PC-3 (cell line): ENCODE data around the gene SLC39A11. TPM values are rescaled to one million over a fixed set of nuclear protein-coding genes. Genes with fewer than 3 reads are reported as not detected.

ENCODE experiments used
- ATAC-seq: fragments of 200-7000 bp; cut with Tn5 transposase; 2 replicates; pipeline ENCODE4 v1.9.1; 2020; ENCODE audit warnings: mild to moderate bottlenecking, moderate library complexity
- BruUV-seq: library from RNA; stranded (reverse); fragments of 400-500 nt; replicated peaks from 2 replicates; lab custom pipeline; 2021; lab: Mats Ljungman, UMichigan
- CTCF ChIA-PET: fragments of 300-600 bp; sonication (Branson Sonifier 250); formaldehyde crosslinking; loops from one replicate; lab custom pipeline; 2022; ENCODE audit warnings: antibody characterized with exemption; lab: Charles Lee
- POLR2A ChIA-PET: fragments of 300-600 bp; sonication (Branson Sonifier 250); formaldehyde crosslinking; loops from one replicate; lab custom pipeline; 2022; ENCODE audit warnings: antibody characterized with exemption; ENCODE audit not compliant: unreplicated experiment; lab: Charles Lee
- DNase-seq: peaks from one replicate; pipeline ENCODE4 v3.0.0-alpha.2; 2015
- H2AFZ ChIP-seq: fragments of 300-600 bp; sonication (generic); 2 replicates; pipeline ENCODE4 v1.6.0; 2016; ENCODE audit warnings: antibody characterized with exemption, low read length
- H3F3A ChIP-seq: fragments of 300-600 bp; sonication (generic); one replicate; pipeline ENCODE4 v1.6.0; 2017; ENCODE audit warnings: antibody characterized with exemption, low read length, control low read depth, mild to moderate bottlenecking; ENCODE audit not compliant: unreplicated experiment
- H3K27ac ChIP-seq: fragments of 300-600 bp; sonication (generic); 2 replicates; pipeline ENCODE4 v1.5.1; 2016; ENCODE audit warnings: mild to moderate bottlenecking, low read length
- H3K27me3 ChIP-seq: fragments of 300-600 bp; sonication (generic); 2 replicates; pipeline ENCODE4 v1.6.1; 2016; ENCODE audit warnings: low read length, mixed read lengths
- H3K36me3 ChIP-seq: fragments of 300-600 bp; sonication (generic); 2 replicates; pipeline ENCODE4 v1.6.1; 2016; ENCODE audit warnings: low read depth, mixed run types, low read length, mixed read lengths
- H3K4me1 ChIP-seq: fragments of 300-600 bp; sonication (generic); 2 replicates; pipeline ENCODE4 v1.5.1; 2016; ENCODE audit warnings: low read length; ENCODE audit not compliant: insufficient read depth
- H3K4me2 ChIP-seq: fragments of 300-600 bp; sonication (generic); 2 replicates; pipeline ENCODE4 v1.6.0; 2016; ENCODE audit warnings: low read length
- H3K4me3 ChIP-seq: fragments of 300-600 bp; sonication (generic); 2 replicates; pipeline ENCODE4 v1.5.1; 2016; ENCODE audit warnings: mild to moderate bottlenecking, low read length, mixed read lengths
- H3K79me2 ChIP-seq: fragments of 300-600 bp; sonication (generic); 2 replicates; pipeline ENCODE4 v1.6.1; 2017; ENCODE audit warnings: low read length, mixed read lengths
- H3K9ac ChIP-seq: fragments of 300-600 bp; sonication (generic); 2 replicates; pipeline ENCODE4 v1.6.0; 2016; ENCODE audit warnings: mild to moderate bottlenecking, low read length
- H3K9me2 ChIP-seq: fragments of 300-600 bp; sonication (generic); replicated peaks from 2 replicates; pipeline ENCODE4 v1.6.1; 2016; ENCODE audit warnings: mixed run types, low read length, mixed read lengths
- H3K9me3 ChIP-seq: fragments of 300-600 bp; sonication (generic); 2 replicates; pipeline ENCODE4 v1.6.1; 2016; ENCODE audit warnings: low read length, mixed read lengths
- H4K20me1 ChIP-seq: fragments of 300-600 bp; sonication (generic); 2 replicates; pipeline ENCODE4 v1.6.1; 2016; ENCODE audit warnings: low read length, mixed read lengths
- CTCF ChIP-seq: fragments of 300-600 bp; sonication (generic); conservative IDR thresholded peaks from 2 replicates; pipeline ENCODE4 v1.5.1; 2017; ENCODE audit warnings: antibody characterized with exemption, low read depth, mild to moderate bottlenecking, low read length
- EZH2 ChIP-seq: fragments of 300-600 bp; sonication (generic); IDR thresholded peaks from one replicate; pipeline ENCODE4 v1.6.1; 2017; ENCODE audit warnings: antibody characterized with exemption, mild to moderate bottlenecking, low read length; ENCODE audit not compliant: unreplicated experiment
- EZH2phosphoT487 ChIP-seq: fragments of 300-600 bp; sonication (generic); IDR thresholded peaks from 2 replicates; pipeline ENCODE4 v1.6.1; 2018; ENCODE audit warnings: mild to moderate bottlenecking, antibody characterized with exemption, low read length, borderline replicate concordance
- intact Hi-C: fragments of 100-400 bp; cut with micrococcal nuclease; formaldehyde crosslinking; loops from 2 replicates; pipeline ENCODE4 v1.9.0; 2023
- total RNA-seq: library from RNA; depleted of rRNA; stranded (reverse); fragments of >200 nt; gene quantifications from 2 replicates; pipeline ENCODE4 v1.2.3, GENCODE V29; 2014

Gene SLC39A11
- total RNA-seq, 1 experiment from 2014 or later = 37.7 TPM

DNA sequence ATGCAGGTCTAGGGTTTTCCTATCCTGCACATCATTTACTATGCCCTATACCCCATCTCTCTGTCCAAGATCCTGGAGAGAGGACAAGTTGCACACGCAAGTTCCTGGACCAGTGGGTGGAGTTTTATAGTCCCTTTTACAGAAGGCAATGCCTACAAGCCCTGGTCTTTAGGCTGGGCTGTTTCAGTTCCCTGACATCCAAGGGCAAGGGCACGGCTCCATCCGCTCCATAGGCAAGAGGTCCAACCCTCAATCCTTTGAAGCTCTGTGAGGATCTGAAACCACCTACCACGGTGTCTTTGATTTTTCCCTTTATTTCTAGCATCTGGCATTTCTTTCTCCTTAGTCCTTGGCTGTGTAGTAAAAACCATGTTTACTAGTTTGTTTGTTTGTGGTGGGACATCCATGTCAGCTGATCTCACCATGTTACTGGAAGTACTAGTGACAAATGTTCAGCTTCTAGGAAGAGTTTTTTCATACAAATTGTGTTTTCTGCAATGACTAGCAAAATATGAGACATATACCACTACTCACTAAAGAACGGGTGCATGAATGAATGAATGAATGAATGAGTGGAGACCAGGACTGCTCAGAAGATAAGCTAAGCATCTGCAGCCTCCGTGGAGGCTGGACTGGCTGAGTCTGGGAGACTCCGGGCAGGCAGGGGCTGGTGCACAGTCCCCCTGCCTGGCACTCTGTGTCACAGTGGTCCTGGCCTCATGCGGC lies 359.4 kb downstream of the SLC39A11 start:
- no peaks in the 10 kb centered on the region for H3K27me3 ChIP-seq
- H2AFZ ChIP-seq = no peak overlapping the region
- no peaks in the 10 kb centered on the region for H3K9me2 ChIP-seq
- no peaks in the 10 kb centered on the region for H3K9me3 ChIP-seq
- H3F3A ChIP-seq = no peaks in the 10 kb centered on the region
- ChIA-PET POLR2A (no interaction called here), CTCF (no interaction called here)
- H3K9ac ChIP-seq = no peak overlapping the region
- H3K4me1 ChIP-seq = no peaks in the 10 kb centered on the region
- no peaks in the 10 kb centered on the region for H4K20me1 ChIP-seq
- H3K4me3 ChIP-seq = no peak overlapping the region
- no peak overlapping the region for H3K27ac ChIP-seq
- no TSS peak for BruUV-seq
- H3K4me2 ChIP-seq = no peak overlapping the region
- no peak for TF ChIP-seq EZH2phosphoT487
- TF ChIP-seq CTCF = no peak
- TF ChIP-seq EZH2 = no peak
- ATAC-seq (no peak), DNase-seq (no peak)
- no peaks in the 10 kb centered on the region for H3K36me3 ChIP-seq
- H3K79me2 ChIP-seq = no peaks in the 10 kb centered on the region
- intact Hi-C loops = no loop called here

DNA sequence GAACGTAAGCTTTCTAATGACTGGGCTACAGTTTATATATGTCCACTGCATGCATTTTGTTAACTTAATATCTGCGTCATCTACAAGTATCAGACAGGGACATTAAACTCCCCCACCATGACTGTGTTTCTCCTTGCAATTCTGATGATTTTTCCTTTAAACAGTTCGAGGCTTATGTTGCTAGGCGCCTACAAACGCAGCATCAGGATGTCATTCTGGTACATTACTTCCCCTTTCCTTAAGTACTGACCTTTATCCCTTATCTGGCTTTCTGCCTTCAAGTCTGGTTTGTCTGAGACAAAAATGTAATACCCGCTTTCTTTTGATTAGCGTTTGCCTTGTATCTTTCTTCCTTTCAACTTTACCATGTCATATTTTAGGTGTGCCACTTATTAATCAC lies 362.4 kb downstream of the SLC39A11 start:
- ATAC-seq = no peak
- no peak overlapping the region for H3K4me2 ChIP-seq
- H3K27ac ChIP-seq = no peak overlapping the region
- no peak overlapping the region for H3K9ac ChIP-seq
- H3F3A ChIP-seq = no peaks in the 10 kb centered on the region
- no peak overlapping the region for H2AFZ ChIP-seq
- H3K79me2 ChIP-seq = no peaks in the 10 kb centered on the region
- TF ChIP-seq CTCF (no peak), EZH2 (no peak), EZH2phosphoT487 (no peak)
- no peaks in the 10 kb centered on the region for H3K27me3 ChIP-seq
- DNase-seq = no peak
- intact Hi-C loops = no loop called here
- ChIA-PET POLR2A (no interaction called here), CTCF (no interaction called here)
- H4K20me1 ChIP-seq = no peaks in the 10 kb centered on the region
- H3K36me3 ChIP-seq = no peaks in the 10 kb centered on the region
- no peaks in the 10 kb centered on the region for H3K9me2 ChIP-seq
- no peak overlapping the region for H3K4me3 ChIP-seq
- no TSS peak for BruUV-seq
- H3K4me1 ChIP-seq = peaks cover 24% of the 10 kb centered on the region
- H3K9me3 ChIP-seq = no peaks in the 10 kb centered on the region

GRCh38 chr17:72726936-72727335 lies 365.6 kb downstream of the SLC39A11 start:
- H3K4me1 ChIP-seq = peaks cover 42% of the 10 kb centered on the region
- H3K4me3 ChIP-seq = no peak overlapping the region
- DNase-seq (peak; percentile 69), ATAC-seq (peak; percentile 53)
- TF ChIP-seq CTCF (0 out of 2 replicates have a peak, but pooled peaks have one; percentile 21), EZH2 (no peak)
- CTCF ChIA-PET = interaction anchor here (0.6 to 5.3 kb wide), 15 partner anchors 9 to 1327 kb away, joined by 3 to 131 read pairs (median 5); partner anchors contain the start of gene COG1
- no peaks in the 10 kb centered on the region for H3F3A ChIP-seq
- no peaks in the 10 kb centered on the region for H3K27me3 ChIP-seq
- peak overlapping the region; percentile 4; the same call in 1 of the 2 replicates for H2AFZ ChIP-seq
- no peaks in the 10 kb centered on the region for H3K79me2 ChIP-seq
- peak overlapping the region; percentile 6; the same call in 1 of the 2 replicates for H3K9ac ChIP-seq
- no peaks in the 10 kb centered on the region for H3K9me2 ChIP-seq
- H3K36me3 ChIP-seq = no peaks in the 10 kb centered on the region
- no peaks in the 10 kb centered on the region for H3K9me3 ChIP-seq
- H3K27ac ChIP-seq = peak overlapping the region; percentile 35
- H3K4me2 ChIP-seq = peak overlapping the region; percentile 8
- POLR2A ChIA-PET = interaction anchor here (1.1 kb wide), 1 partner anchor 11 kb away, joined by 25 read pairs; no protein-coding TSS in a partner anchor
- no peaks in the 10 kb centered on the region for H4K20me1 ChIP-seq
- no TSS peak for BruUV-seq
- intact Hi-C loops = loop anchor here (1.0 to 5.0 kb wide), 5 partner anchors 260 to 645 kb away; no protein-coding TSS in a partner anchor
